HG02938 (cell line): ENCODE data around the gene TNFSF11.

Experiments used
- ATAC-seq: cut with Tn5 transposase; IDR thresholded peaks from one replicate; pipeline ENCODE4 v1.9.1; 2021; ENCODE audit warnings: mild to moderate bottlenecking, moderate library complexity; ENCODE audit not compliant: unreplicated experiment

TNFSF11 gene

GRCh38 chr13:42607546-42607945 lies 33.6 kb downstream of the TNFSF11 start:
- no peak for ATAC-seq

DNA sequence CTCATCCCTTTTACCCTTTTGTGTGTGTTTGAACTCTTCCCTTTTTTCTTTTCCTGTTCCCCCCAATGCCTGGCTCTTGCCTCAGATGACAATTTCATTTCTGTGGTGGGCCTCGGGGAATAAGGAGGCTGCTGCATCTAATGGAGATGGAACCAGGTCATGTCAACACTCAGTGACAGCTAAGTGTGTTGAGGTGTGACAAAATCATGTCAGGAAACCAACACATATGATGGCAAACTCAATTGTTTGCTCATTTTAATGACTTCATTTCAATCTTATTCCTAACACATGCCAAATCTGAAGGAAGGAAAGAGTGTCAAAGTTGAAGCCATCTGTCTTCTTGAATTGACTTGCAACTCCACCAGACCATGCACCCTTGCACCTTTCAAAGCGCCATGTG lies 36.7 kb downstream of the TNFSF11 start:
- no peak for ATAC-seq

GRCh38 chr13:42611086-42611779 lies 37.3 kb downstream of the TNFSF11 start:
- ATAC-seq = no peak

DNA sequence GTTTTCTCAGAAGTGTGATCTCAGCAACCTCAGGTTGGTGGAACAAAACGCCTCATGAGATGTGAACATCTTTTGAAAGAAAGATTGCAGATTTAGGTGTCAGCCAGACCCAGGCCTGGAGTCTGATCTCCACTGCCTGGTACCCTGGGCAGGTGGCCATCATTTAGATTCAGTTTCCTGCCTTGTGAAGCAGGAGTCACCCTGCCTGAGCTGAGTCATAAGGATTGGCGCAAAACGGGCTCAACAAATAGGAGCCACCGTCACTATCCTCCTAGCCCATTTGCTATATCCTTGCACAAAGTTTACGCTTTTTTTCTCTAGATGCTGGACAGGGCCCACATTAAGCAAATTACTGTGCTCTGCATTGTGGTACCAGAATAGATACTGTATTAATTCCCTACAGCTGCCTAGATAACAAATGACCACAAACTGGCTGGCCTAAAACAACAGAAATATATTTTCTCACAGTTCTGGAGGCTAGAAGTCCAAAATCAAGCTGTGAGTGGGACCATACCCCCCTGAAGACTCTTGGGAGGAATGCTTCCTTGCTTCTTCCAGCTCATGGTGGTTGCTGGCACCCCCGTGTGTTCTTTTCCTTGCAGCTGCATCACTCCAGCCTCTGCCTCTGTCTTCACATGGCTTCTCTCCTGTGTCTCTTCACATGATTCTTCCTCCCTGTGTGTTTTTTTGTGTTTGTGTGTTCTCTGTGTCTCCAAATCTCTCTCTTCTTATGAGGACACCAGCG lies 38.2 kb downstream of the TNFSF11 start:
- no peak for ATAC-seq

DNA sequence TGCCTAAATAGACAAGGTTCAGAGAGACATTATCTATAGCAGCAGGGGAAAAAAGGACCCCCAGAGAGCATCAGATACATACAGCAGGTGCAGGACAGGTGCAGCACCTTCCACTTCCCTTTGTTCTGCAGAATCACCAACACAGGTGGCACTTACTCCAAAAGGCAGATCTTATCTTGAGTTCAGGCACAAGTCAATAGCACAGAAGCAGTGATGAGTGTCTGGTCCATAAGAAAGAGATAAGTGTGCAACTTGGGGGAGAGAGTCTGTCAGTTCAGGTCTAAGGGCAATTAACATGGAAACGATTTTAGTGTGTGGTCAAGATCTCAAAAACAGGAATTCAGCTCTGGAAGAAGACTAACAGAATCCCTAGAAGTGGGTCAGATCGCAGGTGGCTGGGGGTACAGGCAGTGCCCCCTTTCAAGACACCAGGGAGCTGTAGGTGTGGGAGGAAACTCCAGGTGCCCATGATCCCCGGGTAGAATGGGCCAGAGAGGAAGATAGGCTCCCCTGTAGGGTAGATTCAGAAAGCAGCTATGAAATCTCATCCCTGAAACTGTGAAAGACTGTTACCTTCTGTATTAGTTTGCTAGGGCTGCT lies 40.6 kb downstream of the TNFSF11 start:
- ATAC-seq = no peak

DNA sequence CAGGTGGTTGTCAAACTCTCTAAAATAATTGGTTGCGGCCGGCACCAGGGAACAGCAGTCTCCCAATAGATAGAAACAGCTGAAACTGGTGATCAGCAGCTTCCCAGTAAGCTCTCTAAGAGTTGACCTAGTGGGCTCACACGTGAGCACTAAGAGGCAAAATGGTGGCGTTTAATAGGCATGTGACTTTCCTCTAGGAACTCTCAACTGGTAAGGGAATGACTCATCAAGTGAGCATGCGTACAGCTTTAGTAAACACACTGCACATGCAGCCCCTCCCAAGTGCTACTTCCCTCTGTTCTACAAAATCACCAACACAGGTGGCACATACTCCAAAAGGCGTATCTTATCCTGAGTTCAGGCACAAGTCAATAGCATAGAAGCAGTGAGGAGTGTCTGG lies 41.7 kb downstream of the TNFSF11 start:
- no peak for ATAC-seq

DNA sequence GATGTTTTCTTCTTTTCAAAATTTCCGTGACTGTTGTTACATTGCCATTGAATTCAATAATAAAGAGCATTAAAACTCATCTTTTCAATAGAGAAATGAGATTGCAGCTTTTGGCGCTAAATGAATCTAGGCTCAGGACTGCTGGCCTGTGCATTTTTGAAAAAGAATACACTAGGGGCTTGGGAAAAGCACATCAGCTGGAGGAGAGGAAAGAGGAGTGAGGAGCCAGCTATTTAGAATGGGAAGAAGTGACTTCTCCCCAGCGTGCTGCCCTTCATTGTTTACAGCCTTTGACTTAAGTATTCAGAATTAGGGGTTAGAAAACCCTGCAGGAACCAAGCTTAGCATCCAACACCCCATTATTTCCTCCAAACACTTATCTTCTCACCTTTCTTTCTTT lies 43.3 kb downstream of the TNFSF11 start:
- no peak for ATAC-seq

DNA sequence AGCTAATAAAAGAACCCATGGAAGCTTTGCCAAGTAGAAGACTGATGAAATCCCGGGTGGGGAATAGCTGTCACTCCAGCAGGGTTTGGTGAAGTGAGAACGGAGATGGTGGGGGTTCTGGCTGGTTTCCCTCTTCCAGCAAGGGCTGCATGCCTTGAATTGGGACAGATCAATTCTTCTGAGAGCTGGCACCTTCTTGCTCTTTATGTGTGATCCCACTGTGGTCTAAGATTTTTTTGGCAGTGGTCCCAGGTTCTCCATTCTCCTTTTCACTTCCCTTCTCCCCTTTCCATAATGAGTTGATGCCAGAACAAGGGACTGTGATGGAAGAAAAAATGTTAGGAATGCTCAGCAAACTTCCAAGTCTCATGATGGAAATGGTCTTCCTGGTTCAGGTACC lies 50.0 kb downstream of the TNFSF11 start:
- no peak for ATAC-seq

GRCh38 chr13:42625611-42626010 lies 51.7 kb downstream of the TNFSF11 start:
- ATAC-seq = no peak

DNA sequence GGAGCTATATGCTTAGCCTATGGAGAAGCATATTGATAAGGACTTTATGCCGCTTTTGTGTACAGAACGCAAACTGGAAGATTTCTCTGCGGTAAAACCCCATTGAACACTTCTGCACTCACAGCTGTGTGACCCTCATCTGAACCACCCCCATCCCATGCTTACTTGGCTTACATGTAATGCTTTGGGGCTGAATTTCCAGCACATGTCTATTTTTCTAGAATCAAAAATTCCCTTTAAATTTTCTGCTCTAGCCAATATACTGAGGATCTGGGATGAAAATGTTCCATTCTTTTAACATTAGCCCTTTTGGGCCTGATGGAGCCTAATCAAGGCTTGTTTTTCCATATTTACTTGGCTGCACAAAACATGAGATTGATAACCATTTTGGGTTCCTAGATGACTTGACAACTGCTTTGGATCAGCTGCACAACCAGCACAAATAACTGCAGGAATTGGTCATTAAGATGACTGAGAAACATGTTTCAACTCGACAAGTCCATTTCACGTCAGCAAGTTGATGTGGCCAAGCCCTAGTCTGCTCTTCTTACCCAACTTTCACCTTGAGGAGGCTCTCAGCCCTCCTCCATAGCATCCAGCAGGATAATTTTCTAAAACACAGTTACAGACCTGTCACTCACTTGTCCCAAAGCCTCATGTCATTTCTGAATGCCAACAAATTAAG lies 52.4 kb downstream of the TNFSF11 start:
- no peak for ATAC-seq

GRCh38 chr13:42628666-42629065 lies 54.7 kb downstream of the TNFSF11 start:
- no peak for ATAC-seq

GRCh38 chr13:42631181-42631580 lies 57.2 kb downstream of the TNFSF11 start:
- ATAC-seq = no peak

DNA sequence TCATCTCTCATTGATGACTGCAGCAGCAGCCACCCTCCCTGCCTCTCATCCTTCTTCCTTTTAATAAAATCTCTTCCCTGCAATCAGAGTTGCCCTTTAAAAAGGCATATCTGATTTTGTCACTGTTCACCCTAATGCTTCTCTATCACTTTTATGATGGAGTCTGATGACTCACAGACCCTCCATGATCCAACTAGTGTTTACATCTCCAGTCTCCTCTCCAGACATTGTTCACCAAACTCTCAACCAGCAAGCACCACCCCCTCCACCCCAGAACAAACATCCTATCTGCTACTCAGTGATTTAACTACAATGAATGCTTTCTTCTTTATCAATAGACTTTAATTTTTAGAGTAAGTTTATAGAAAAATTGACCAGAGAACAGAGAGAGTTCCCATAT lies 59.5 kb downstream of the TNFSF11 start:
- ATAC-seq = no peak

GRCh38 chr13:42638101-42638500 lies 64.1 kb downstream of the TNFSF11 start:
- ATAC-seq = no peak

- ATAC-seq = no peak
These were observed 64.9 kb downstream of the TNFSF11 start for GRCh38 chr13:42638886-42639285.

GRCh38 chr13:42643076-42643475 lies 69.1 kb downstream of the TNFSF11 start:
- no peak for ATAC-seq

GRCh38 chr13:42644841-42645240 lies 70.9 kb downstream of the TNFSF11 start:
- no peak for ATAC-seq

DNA sequence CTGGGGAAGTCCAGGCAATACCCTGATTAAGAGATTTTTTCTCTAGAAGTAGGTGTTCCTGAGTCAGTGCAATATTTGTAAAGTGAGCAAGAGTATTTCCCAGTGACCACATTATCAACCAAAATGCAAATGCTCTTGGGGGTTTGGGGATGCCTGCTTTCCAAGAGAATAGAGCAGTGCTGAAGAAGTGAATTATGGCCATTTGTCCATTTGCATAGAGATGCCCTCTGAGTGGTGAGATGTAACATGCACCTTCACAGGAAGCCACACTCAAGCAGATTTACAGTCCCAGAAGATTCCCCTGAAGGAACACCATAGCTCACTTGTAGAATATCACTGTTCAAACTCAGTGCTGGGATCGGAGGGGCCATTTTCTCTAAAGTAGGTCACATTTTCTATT lies 71.8 kb downstream of the TNFSF11 start:
- no peak for ATAC-seq

- ATAC-seq = no peak
These were observed 75.2 kb downstream of the TNFSF11 start for GRCh38 chr13:42649141-42649540.

DNA sequence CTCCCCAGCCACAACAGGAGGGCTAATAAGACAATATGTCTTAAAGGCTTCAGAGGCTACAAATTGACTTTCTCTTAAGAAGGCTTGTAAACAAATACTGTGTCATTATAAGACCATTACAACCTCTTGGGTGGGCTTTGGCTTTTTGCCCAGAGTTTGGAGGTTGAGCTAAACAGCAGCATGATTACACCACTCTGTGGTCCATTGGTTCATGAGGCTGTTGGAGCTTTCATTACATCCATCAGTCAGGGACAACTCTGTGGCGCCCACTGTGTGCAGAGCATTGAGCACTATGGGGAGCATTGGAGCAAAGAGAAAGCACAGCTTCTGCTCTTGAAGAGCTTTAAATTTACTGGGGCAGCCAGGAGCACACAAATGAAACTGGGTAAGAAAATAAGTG lies 75.9 kb downstream of the TNFSF11 start:
- ATAC-seq = no peak

- ATAC-seq = no peak
These were observed 76.6 kb downstream of the TNFSF11 start for GRCh38 chr13:42650506-42650905.
